DMS79 (cell line): Measurements from ENCODE around the gene SCIN.
"Not testable (repeated sequence)": the region's sequence is repeated elsewhere in the genome, so short reads cannot be mapped to it uniquely, and the experiment has no call there.

Experiments used
- DNase-seq: peaks from one replicate; lab custom pipeline; 2025; lab: John Stamatoyannopoulos, UW

SCIN gene

DNA sequence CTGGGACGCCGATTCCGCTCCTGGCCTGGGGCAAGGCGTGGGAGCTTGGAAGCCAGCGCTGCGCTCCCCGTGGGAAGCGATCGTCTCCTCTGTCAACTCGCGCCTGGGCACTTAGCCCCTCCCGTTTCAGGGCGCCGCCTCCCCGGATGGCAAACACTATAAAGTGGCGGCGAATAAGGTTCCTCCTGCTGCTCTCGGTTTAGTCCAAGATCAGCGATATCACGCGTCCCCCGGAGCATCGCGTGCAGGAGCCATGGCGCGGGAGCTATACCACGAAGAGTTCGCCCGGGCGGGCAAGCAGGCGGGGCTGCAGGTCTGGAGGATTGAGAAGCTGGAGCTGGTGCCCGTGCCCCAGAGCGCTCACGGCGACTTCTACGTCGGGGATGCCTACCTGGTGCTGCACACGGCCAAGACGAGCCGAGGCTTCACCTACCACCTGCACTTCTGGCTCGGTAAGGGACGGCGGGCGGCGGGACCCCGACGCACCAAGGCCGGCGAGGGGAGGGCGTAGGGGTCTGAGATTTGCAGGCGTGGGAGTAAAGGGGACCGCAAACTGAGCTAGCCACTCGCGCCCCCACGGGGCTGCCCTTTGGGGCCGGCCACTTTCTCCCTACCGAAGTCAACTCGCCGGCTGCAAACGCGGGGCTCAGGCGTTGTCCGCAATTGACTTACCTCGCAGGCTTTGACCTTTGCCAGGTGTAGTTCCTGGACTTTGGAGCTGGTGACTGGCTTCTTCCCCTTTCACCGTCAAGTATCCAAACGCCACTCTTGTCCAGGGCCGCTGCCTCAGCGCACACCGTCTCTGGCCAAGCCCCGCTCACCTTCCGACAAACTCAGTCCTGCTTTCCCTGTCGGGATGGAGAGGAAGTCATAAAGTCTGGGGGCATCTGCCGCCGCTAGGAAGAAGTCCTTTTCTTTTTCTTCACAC is at the start of gene SCIN:
TSS of gene SCIN (plus strand) at position 187 of the 928 bp plus-strand sequence. CDS start at position 254, 67 bp downstream.
- no peak for DNase-seq

DNA sequence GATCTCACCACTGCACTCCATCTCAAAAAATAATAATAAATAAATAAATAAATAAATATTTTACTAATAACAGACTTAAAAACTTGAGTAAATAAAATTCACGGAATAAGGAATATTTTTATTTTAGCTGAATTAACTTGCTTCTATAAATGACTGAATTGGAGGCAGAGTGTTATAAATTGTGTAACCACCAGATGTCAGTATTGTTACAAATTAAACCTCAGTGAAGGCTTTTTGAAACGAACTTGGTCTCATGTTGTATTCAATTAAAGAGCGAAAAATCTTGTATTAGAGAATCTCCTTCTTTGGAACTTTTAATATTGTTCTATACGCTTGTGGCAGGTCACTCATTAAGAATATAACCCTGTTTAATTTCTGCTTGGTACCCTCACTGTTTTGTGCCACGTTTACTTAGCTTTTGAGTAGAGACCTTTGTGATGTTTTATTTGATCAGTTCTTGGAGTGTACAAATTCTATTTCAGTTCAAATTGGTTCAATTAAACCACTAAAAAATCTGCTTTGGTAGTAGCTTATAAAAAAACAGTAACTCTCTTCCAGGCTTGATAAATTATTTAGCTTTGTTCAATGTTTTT is 45.6 kb upstream of the SCIN start:
- DNase-seq = no peak

GRCh38 chr7:12526693-12527092 is 43.8 kb upstream of the SCIN start:
- DNase-seq = not testable (repeated sequence)

DNA sequence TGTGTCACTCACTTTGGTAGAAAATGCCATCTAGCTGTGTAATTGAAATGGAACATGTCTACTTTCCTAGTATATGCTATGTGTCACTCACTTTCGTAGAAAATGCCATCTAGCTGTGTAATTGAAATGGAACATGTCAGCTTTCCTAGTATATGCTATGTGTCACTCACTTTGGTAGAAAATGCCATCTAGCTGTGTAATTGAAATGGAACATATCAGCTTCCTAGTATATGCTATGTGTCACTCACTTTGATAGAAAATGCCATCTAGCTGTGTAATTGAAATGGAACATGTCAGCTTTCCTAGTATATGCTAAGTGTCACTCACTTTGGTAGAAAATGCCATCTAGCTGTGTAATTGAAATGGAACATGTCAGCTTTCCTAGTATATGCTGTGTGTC is 42.9 kb upstream of the SCIN start:
- not testable (repeated sequence) for DNase-seq

- no peak for DNase-seq
Measured at GRCh38 chr7:12529971-12530710, 40.4 kb upstream of the SCIN start.

- DNase-seq = no peak
Measured at GRCh38 chr7:12531784-12532183, 38.7 kb upstream of the SCIN start.

- DNase-seq = no peak
Measured at GRCh38 chr7:12534046-12534445, 36.5 kb upstream of the SCIN start.

- DNase-seq = no peak
Measured at GRCh38 chr7:12539681-12540080, 30.8 kb upstream of the SCIN start.

DNA sequence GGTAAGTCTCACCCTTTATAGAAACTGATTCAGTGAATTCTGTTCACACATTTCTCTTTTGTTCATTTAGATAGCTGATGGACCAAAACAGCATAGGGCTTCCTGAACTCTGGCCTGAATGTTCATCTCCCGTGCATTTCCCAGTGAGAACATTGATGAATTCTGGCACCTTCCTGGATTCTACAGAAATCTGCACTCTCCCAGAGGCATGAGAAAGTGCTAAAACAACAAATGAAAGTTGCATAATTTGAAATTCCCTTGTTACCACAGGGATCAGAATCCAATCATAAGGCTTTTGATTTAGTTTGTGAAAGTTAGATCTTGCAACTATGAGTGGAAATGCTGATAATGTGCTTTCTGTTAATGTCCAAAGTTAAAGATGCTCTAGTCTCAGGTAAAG is 29.7 kb upstream of the SCIN start:
- no peak for DNase-seq

- DNase-seq = no peak
Measured at GRCh38 chr7:12543586-12543985, 26.9 kb upstream of the SCIN start.

- no peak for DNase-seq
Measured at GRCh38 chr7:12549106-12549505, 21.4 kb upstream of the SCIN start.

DNA sequence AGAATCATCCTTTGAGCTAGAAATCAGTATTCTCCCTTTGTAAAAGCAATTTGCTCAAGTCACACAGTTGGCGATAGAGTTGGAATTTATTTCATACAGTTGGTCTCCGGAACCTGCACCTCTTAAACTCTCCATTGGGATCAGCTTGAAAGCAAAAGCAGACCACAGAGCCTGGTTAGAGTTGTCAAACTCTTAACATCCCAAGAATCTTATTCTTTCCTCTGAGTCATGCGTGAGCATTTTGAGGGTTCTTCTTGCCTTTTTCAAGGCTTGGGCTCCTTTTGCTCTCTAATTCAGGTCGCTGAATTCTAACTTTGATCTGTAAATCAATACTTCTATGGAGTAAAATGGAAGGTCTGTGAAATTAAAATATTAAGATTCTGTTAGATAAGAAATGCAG is 19.6 kb upstream of the SCIN start:
- no peak for DNase-seq

DNA sequence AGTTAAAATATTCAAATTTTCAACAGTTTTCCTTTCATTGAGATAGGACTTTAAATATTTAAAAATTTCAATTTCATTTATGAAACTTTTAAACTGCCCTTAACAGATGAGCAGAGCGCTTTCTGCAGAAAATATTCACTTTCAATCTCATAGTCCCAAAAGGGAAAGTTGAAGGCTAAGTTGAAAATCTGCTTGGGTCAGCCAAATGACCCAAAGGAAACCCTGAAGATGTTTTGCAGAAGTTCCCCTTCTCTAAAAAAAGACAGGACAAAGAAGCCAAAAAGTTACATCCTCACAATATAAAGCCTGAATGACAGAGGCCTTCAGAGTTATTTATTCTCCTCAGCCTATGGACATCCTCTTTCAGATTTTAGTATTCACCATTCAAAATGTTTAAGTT is 17.6 kb upstream of the SCIN start:
- DNase-seq = no peak

- DNase-seq = no peak
Measured at GRCh38 chr7:12553416-12553815, 17.1 kb upstream of the SCIN start.

- DNase-seq = no peak
Measured at GRCh38 chr7:12554351-12554750, 16.2 kb upstream of the SCIN start.

- DNase-seq = no peak
Measured at GRCh38 chr7:12554872-12555271, 15.6 kb upstream of the SCIN start.

GRCh38 chr7:12555695-12556094 is 14.8 kb upstream of the SCIN start:
- DNase-seq = not testable (repeated sequence)

- not testable (repeated sequence) for DNase-seq
Measured at GRCh38 chr7:12556139-12556792, 14.3 kb upstream of the SCIN start.

DNA sequence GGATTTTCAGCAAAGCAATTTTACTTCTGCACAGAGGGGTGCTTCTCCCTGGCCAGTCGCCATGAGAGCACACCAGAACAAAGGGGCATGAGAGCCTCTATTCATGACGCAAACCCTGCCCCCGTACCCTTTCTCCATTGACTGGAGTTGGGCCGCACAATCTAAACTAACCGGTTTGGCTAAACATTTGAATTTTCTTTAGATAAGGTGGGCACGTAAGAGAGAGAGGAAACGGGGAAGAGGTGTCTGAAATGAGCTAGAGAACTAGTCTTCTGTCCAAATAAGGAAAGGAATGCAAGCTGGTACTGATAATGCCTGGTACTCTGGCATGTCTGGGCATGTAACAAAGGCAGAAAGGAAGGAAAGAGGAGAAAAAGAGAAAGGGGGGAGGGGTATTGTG is 13.2 kb upstream of the SCIN start:
- no peak for DNase-seq

DNA sequence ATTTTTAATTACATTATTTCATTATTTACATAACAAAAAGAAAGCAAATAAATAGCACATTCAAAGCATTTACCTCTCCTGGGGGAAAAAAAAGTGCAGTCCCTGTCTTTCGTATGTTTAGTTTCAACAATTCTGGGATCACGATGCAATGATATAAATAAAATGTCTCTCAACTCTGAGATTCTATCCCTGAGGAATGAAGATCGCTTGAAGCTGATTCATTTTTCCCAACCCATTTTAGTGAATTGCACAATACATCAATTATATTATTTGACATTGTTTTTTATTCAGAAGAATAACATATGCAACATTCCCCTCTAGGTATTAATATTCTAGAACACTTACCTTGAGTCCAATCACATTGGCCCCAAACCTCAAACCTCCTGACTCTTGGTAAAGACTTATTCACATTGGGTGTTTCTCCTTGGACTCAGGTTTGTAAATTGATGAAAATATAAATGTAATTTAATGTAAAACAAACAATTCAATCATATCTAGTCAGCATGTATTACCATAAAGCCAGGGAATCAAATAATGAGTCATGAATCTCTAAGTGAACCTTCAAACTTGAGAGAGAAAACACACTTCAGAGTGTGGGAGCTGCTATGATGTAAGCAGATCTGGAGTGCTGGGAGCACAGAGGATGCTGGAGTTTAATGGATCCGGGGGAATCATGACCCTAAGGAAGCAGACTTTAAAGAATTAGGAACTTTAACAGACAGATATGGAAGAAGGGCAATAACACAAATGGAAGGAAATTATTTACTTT is 5.3 kb upstream of the SCIN start:
- DNase-seq = no peak

DNA sequence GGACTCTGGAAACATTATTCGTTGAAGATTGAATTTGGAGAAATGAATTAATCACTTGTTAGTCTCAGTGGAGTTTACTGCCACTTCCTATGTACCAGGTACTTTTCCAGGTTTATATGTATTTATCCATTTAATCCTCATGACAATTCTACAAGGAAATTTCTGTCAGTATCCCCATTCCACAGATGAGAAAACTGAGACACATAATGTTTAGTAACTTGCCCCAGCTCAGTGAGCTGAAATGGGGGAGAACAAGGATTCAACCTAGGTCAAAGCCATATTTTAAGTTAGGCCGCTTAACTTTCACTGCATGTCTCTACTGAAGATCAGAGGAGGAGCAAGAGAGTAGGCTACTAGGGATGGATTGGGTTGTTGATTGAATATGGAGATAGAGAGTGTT is 4.6 kb upstream of the SCIN start:
- DNase-seq = no peak
